HG03558 (cell line): ENCODE results near the gene QPCT.
A peak's percentile ranks its signal among the peaks of the same experiment; 100 is the strongest.

Experiments used
- ATAC-seq: cut with Tn5 transposase; IDR thresholded peaks from one replicate; pipeline ENCODE4 v1.9.1; 2021; ENCODE audit warnings: moderate number of reproducible peaks; ENCODE audit not compliant: unreplicated experiment; ENCODE audit errors: extremely low read depth

Gene QPCT

GRCh38 chr2:37324536-37324785 is 20.0 kb upstream of the QPCT start:
- no peak for ATAC-seq

- ATAC-seq = peak; percentile 49
These were observed 19.4 kb upstream of the QPCT start, which contains the start of gene PRKD3 for GRCh38 chr2:37324786-37325624. PRKD3 (minus strand) TSS chr2:37324833; CDS start chr2:37316524, 8,309 bp downstream.

GRCh38 chr2:37325625-37326071 is 18.8 kb upstream of the QPCT start:
- ATAC-seq = no peak

- ATAC-seq = no peak
These were observed 18.1 kb upstream of the QPCT start for GRCh38 chr2:37326285-37326684.

GRCh38 chr2:37326866-37327634 is 17.4 kb upstream of the QPCT start:
- no peak for ATAC-seq

- no peak for ATAC-seq
These were observed 13.7 kb upstream of the QPCT start for GRCh38 chr2:37330681-37331080.

- no peak for ATAC-seq
These were observed 11.9 kb upstream of the QPCT start for GRCh38 chr2:37332560-37332959.

GRCh38 chr2:37333256-37333655 is 11.2 kb upstream of the QPCT start:
- ATAC-seq = no peak

GRCh38 chr2:37335604-37336003 is 8.8 kb upstream of the QPCT start:
- no peak for ATAC-seq

GRCh38 chr2:37337620-37338280 is 6.7 kb upstream of the QPCT start:
- ATAC-seq = no peak

GRCh38 chr2:37338933-37339332 is 5.5 kb upstream of the QPCT start:
- ATAC-seq = no peak

GRCh38 chr2:37340637-37341036 is 3.8 kb upstream of the QPCT start:
- ATAC-seq = no peak

GRCh38 chr2:37342591-37343220 is 1.7 kb upstream of the QPCT start:
- ATAC-seq = no peak

- ATAC-seq = no peak
These were observed 644 bp upstream of the QPCT start for GRCh38 chr2:37343537-37344434.

- ATAC-seq = no peak
These were observed 3.7 kb downstream of the QPCT start for GRCh38 chr2:37348155-37348554.

GRCh38 chr2:37349231-37349860 is 4.9 kb downstream of the QPCT start:
- no peak for ATAC-seq

GRCh38 chr2:37350034-37350433 is 5.6 kb downstream of the QPCT start:
- ATAC-seq = peak; percentile 61

GRCh38 chr2:37354531-37354930 is 10.1 kb downstream of the QPCT start:
- ATAC-seq = no peak

GRCh38 chr2:37355735-37356134 is 11.3 kb downstream of the QPCT start:
- no peak for ATAC-seq
